NT2/D1 (cell line): ENCODE measurements around the gene D2HGDH.

Experiments
- SUZ12 ChIP-seq: IDR thresholded peaks from 2 replicates; pipeline ENCODE4 v1.6.1; 2011; ENCODE audit not compliant: insufficient read length, insufficient read depth; ENCODE audit errors: extremely low read depth
- YY1 ChIP-seq: IDR thresholded peaks from 2 replicates; pipeline ENCODE4 v1.6.1; 2011; ENCODE audit not compliant: insufficient read length, insufficient read depth
- ZNF274 ChIP-seq: IDR thresholded peaks from 2 replicates; pipeline ENCODE4 v1.6.1; 2011; ENCODE audit warnings: mild to moderate bottlenecking, low read depth, low read length

- no peak for TF ChIP-seq ZNF274
- no peak for TF ChIP-seq YY1
- TF ChIP-seq SUZ12 = no peak
Observed at GRCh38 chr2:241768850-241769249, 34.4 kb downstream of the D2HGDH start.
